GM19372 (cell line): Measurements from ENCODE around the gene DCAF17.
"Not testable (repeated sequence)": the region's sequence is repeated elsewhere in the genome, so short reads cannot be mapped to it uniquely, and the experiment has no call there.

ENCODE experiments used
- ATAC-seq: cut with Tn5 transposase; IDR thresholded peaks from one replicate; pipeline ENCODE4 v1.9.1; 2021; ENCODE audit warnings: mild to moderate bottlenecking, low read depth, moderate library complexity; ENCODE audit not compliant: unreplicated experiment

DCAF17 gene

GRCh38 chr2:171410101-171410500, 23.9 kb upstream of the DCAF17 start:
- no peak for ATAC-seq

- no peak for ATAC-seq
Measured at GRCh38 chr2:171410624-171411023, 23.4 kb upstream of the DCAF17 start.

- ATAC-seq = no peak
Measured at GRCh38 chr2:171411214-171411613, 22.8 kb upstream of the DCAF17 start.

GRCh38 chr2:171411791-171412483, 22.1 kb upstream of the DCAF17 start:
- no peak for ATAC-seq

GRCh38 chr2:171412571-171413175, 21.4 kb upstream of the DCAF17 start:
- no peak for ATAC-seq

GRCh38 chr2:171414645-171415044, 19.4 kb upstream of the DCAF17 start:
- ATAC-seq = not testable (repeated sequence)

GRCh38 chr2:171416009-171416926, 17.8 kb upstream of the DCAF17 start:
- ATAC-seq = peak; percentile 77

GRCh38 chr2:171419333-171419732, 14.7 kb upstream of the DCAF17 start:
- no peak for ATAC-seq

- no peak for ATAC-seq
Measured at GRCh38 chr2:171420728-171421563, 13.1 kb upstream of the DCAF17 start.

GRCh38 chr2:171422710-171423495, 11.1 kb upstream of the DCAF17 start:
- ATAC-seq = not testable (repeated sequence)

- no peak for ATAC-seq
Measured at GRCh38 chr2:171430516-171431410, 3.3 kb upstream of the DCAF17 start.

GRCh38 chr2:171431677-171432167, 2.3 kb upstream of the DCAF17 start:
- no peak for ATAC-seq

- ATAC-seq = no peak
Measured at GRCh38 chr2:171432206-171432968, 1.6 kb upstream of the DCAF17 start.

GRCh38 chr2:171432969-171433762, 860 bp upstream of the DCAF17 start:
- no peak for ATAC-seq

GRCh38 chr2:171433763-171434012, 338 bp upstream of the DCAF17 start, which contains the start of gene METTL8:
Gene METTL8, minus strand, starts transcription at chr2:171433990. Its CDS starts 41,805 bp downstream, at chr2:171392185.
- no peak for ATAC-seq

GRCh38 chr2:171436307-171436706, 2.3 kb downstream of the DCAF17 start:
- no peak for ATAC-seq

GRCh38 chr2:171441470-171441869, 7.4 kb downstream of the DCAF17 start:
- ATAC-seq = no peak
